GM19240 (cell line): ENCODE measurements around the gene PLCG1.

ENCODE experiments used
- DNase-seq: peaks from one replicate; pipeline ENCODE4 v3.0.0; 2011; ENCODE audit warnings: low spot score; ENCODE audit not compliant: insufficient read length

Gene PLCG1

GRCh38 chr20:41142245-41142644 is 4.9 kb downstream of the PLCG1 start:
- no peak for DNase-seq

- DNase-seq, result no peak
Observed at GRCh38 chr20:41142919-41143318, 5.6 kb downstream of the PLCG1 start.

GRCh38 chr20:41143354-41143753 is 6.0 kb downstream of the PLCG1 start:
- no peak for DNase-seq

- DNase-seq, result no peak
Observed at GRCh38 chr20:41145317-41145716, 8.0 kb downstream of the PLCG1 start.

- no peak for DNase-seq
Observed at GRCh38 chr20:41145821-41146620, 8.7 kb downstream of the PLCG1 start.

GRCh38 chr20:41147767-41148191 is 10.4 kb downstream of the PLCG1 start:
- DNase-seq, result no peak

- DNase-seq, result no peak
Observed at GRCh38 chr20:41148942-41149341, 11.6 kb downstream of the PLCG1 start.

- no peak for DNase-seq
Observed at GRCh38 chr20:41150664-41151063, 13.3 kb downstream of the PLCG1 start.

GRCh38 chr20:41151134-41151869 is 14.0 kb downstream of the PLCG1 start:
- no peak for DNase-seq

- DNase-seq, result no peak
Observed at GRCh38 chr20:41152108-41152757, 14.9 kb downstream of the PLCG1 start.

- no peak for DNase-seq
Observed at GRCh38 chr20:41154436-41155176, 17.3 kb downstream of the PLCG1 start.

- no peak for DNase-seq
Observed at GRCh38 chr20:41155261-41155660, 17.9 kb downstream of the PLCG1 start.

- DNase-seq, result no peak
Observed at GRCh38 chr20:41158082-41158625, 20.8 kb downstream of the PLCG1 start.

- DNase-seq, result no peak
Observed at GRCh38 chr20:41159547-41159946, 22.2 kb downstream of the PLCG1 start.

- DNase-seq, result no peak
Observed at GRCh38 chr20:41160686-41161085, 23.3 kb downstream of the PLCG1 start.

GRCh38 chr20:41161886-41162285 is 24.5 kb downstream of the PLCG1 start:
- DNase-seq, result no peak

GRCh38 chr20:41162396-41162795 is 25.1 kb downstream of the PLCG1 start:
- DNase-seq, result no peak

- DNase-seq, result no peak
Observed at GRCh38 chr20:41163821-41164220, 26.5 kb downstream of the PLCG1 start.

- no peak for DNase-seq
Observed at GRCh38 chr20:41165001-41165882, 27.9 kb downstream of the PLCG1 start.
